Dermis microvascular lymphatic vessel endothelial cell (primary cell): Measurements from ENCODE around the gene APC. TPM values are rescaled to one million over a fixed set of nuclear protein-coding genes. Genes with fewer than 3 reads are reported as not detected.
"Not testable (repeated sequence)": the region's sequence is repeated elsewhere in the genome, so short reads cannot be mapped to it uniquely, and the experiment has no call there.

Source experiments
- DNase-seq, 2 donors: peaks; one replicate each; pipeline versions ENCODE4 v3.0.0 to v3.0.0-alpha.2; 2010; ENCODE audit warnings: low read depth in 2 of 2
- total RNA-seq: library from RNA; depleted of rRNA; stranded (reverse); fragments of >200 nt; gene quantifications from 2 replicates; pipeline ENCODE4 v1.2.1, GENCODE V29; 2014

The APC gene
- total RNA-seq, 1 donor from 2014 or later = 44.9 TPM

GRCh38 chr5:112854651-112855050 is 117.0 kb downstream of the APC start:
- DNase-seq = no peak

- no peak for DNase-seq
These were observed 120.2 kb downstream of the APC start for GRCh38 chr5:112857866-112858265.

- DNase-seq = not testable (repeated sequence)
These were observed 122.9 kb downstream of the APC start for GRCh38 chr5:112860571-112860928.

- DNase-seq = peak; percentile 96 to 98
These were observed 123.4 kb downstream of the APC start, which contains the start of gene SRP19 for GRCh38 chr5:112860929-112861637. TSS of gene SRP19 (plus strand) at chr5:112861287. CDS start at chr5:112861377, 90 bp downstream.

- peak in 1 of 2 donors; percentile 5 for DNase-seq
These were observed 123.9 kb downstream of the APC start for GRCh38 chr5:112861638-112861985.

GRCh38 chr5:112862085-112862484 is 124.4 kb downstream of the APC start:
- DNase-seq = peak in 1 of 2 donors; percentile 44

- DNase-seq = peak in 1 of 2 donors; percentile 9
These were observed 125.9 kb downstream of the APC start for GRCh38 chr5:112863549-112863948.

GRCh38 chr5:112865128-112865527 is 127.4 kb downstream of the APC start:
- no peak for DNase-seq

GRCh38 chr5:112866739-112867138 is 129.1 kb downstream of the APC start:
- no peak for DNase-seq

GRCh38 chr5:112867411-112867810 is 129.7 kb downstream of the APC start:
- no peak for DNase-seq

- DNase-seq = no peak
These were observed 132.3 kb downstream of the APC start for GRCh38 chr5:112869948-112870347.

- no peak for DNase-seq
These were observed 133.3 kb downstream of the APC start for GRCh38 chr5:112870966-112871365.

- DNase-seq = no peak
These were observed 138.7 kb downstream of the APC start for GRCh38 chr5:112876362-112876761.

GRCh38 chr5:112878101-112878500 is 140.4 kb downstream of the APC start:
- no peak for DNase-seq

GRCh38 chr5:112878760-112879159 is 141.1 kb downstream of the APC start:
- DNase-seq = peak in 1 of 2 donors; percentile 29

- DNase-seq = no peak
These were observed 142.7 kb downstream of the APC start for GRCh38 chr5:112880219-112880964.

GRCh38 chr5:112883192-112883591 is 145.5 kb downstream of the APC start:
- DNase-seq = no peak

- no peak for DNase-seq
These were observed 147.3 kb downstream of the APC start for GRCh38 chr5:112885001-112885400.

- DNase-seq = no peak
These were observed 149.3 kb downstream of the APC start for GRCh38 chr5:112886975-112887374.

- DNase-seq = not testable (repeated sequence)
These were observed 154.4 kb downstream of the APC start for GRCh38 chr5:112892066-112892465.

GRCh38 chr5:112892776-112893175 is 155.1 kb downstream of the APC start:
- DNase-seq = no peak

GRCh38 chr5:112895682-112896081 is 158.0 kb downstream of the APC start:
- no peak for DNase-seq
